SKM-1 (cell line): ENCODE measurements around the gene MAGEC3.
"Not testable (repeated sequence)": the region's sequence is repeated elsewhere in the genome, so short reads cannot be mapped to it uniquely, and the experiment has no call there.

ENCODE experiments used
- DNase-seq: peaks from one replicate; lab custom pipeline; 2025; ENCODE audit not compliant: unreplicated experiment; lab: John Stamatoyannopoulos, UW

MAGEC3 gene, protein sequence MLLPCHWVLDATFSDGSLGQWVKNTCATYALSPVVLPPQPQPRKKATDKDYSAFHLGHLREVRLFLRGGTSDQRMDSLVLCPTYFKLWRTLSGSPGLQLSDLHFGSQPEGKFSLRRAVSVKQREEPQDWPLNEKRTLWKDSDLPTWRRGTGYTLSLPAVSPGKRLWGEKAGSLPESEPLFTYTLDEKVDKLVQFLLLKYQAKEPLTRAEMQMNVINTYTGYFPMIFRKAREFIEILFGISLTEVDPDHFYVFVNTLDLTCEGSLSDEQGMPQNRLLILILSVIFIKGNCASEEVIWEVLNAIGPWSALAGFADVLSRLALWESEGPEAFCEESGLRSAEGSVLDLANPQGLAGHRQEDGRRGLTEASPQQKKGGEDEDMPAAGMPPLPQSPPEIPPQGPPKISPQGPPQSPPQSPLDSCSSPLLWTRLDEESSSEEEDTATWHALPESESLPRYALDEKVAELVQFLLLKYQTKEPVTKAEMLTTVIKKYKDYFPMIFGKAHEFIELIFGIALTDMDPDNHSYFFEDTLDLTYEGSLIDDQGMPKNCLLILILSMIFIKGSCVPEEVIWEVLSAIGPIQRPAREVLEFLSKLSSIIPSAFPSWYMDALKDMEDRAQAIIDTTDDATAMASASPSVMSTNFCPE

DNA sequence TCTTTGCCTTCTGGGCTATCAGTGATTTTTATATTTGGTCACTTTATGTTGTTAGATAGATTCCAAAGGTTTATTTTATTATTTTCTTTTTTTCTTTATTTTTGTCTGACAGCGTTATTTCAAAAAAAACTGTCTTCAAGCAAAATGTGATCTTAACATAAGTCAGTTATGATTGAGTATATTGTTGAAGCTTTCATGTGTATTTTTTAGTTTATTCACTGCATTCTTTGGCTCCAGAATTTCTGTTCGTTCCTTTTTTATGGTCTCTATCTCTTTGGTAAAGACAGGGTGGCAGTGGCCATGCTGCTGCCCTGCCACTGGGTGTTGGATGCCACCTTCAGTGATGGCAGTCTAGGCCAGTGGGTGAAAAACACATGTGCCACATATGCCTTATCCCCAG, at the start of gene MAGEC3:
Gene MAGEC3, plus strand, starts transcription at position 301 of the 400 bp plus-strand sequence. Its CDS starts 0 bp downstream, at position 301.
- no peak for DNase-seq

DNA sequence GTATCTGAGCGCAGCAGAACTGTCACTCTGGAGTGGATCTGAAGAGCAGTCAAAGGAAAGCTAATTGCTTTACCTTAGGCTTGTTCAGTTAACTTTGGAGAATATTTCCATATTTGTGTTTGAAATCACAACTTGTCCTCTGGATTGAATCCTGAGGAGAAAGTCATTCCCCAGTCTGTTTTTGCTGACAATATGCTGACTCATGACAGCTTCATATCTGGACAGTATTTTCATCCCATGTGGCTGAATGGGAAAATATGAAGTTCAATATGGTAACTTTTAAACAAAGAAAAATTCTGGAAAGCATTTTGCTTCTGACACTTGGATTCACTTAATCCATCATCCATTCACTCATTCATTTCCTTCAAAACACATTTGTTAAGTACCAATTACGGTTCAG, 46.3 kb upstream of the MAGEC3 start:
- no peak for DNase-seq

DNA sequence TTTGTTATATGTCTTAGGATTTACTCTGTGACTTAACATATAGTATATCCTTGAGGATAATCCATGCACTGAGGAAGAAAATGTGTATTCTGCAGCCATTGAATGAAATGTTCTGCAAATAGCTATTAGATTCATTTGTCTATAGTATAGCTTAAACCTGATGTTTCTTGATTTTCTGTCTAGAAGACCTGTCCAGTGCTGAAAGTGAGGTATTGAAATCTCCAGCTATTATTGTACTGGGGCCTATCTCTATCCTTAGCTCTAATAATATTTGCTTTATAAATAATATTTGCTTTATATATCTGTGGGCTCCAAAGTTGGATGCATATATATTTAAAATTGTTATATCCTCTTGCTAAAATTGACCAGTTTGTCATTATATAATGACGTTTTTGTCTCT, 26.7 kb upstream of the MAGEC3 start:
- no peak for DNase-seq

GRCh38 chrX:141814213-141814857, 23.8 kb upstream of the MAGEC3 start:
- no peak for DNase-seq

GRCh38 chrX:141815904-141816303, 22.2 kb upstream of the MAGEC3 start:
- no peak for DNase-seq

- DNase-seq, result no peak
These were observed 5.9 kb upstream of the MAGEC3 start for GRCh38 chrX:141832247-141832646.

DNA sequence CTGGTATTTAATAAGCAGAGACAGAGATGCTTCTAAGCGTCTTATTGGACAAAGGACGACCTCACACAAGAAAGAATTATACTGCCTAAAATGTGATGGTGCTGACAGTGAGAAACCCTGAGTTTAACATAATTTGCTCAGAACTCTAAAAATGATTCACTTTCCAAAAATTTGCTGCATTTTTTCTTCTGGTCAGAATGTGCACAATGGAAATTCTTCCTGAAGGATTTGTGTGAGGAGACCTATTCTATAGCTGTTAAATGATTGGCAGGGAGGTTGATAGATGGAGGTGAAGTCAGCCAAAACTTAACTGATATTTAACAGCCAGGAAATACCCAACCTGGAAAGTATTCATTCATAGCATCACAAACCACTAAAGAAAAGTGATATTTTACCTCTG, 1.7 kb downstream of the MAGEC3 start:
- no peak for DNase-seq

DNA sequence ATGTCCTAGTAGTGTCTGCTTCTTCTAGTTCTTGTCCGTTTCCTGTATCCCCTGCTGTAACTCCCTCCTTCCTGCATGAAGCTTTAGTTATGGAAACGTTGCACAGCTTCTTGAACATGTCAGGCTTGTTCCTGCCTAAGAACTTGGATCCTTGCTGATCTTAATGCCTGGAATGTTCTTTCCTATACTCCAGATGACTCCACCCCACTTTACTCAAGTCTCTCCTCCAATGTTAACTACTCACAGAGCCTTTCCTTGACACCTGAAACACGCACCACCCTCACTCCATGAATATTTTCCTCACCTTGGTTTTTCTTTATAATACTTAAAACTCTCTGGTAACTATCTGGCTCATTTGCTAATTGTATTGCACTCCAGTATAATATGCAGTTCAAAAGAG, 19.4 kb downstream of the MAGEC3 start:
- no peak for DNase-seq

DNA sequence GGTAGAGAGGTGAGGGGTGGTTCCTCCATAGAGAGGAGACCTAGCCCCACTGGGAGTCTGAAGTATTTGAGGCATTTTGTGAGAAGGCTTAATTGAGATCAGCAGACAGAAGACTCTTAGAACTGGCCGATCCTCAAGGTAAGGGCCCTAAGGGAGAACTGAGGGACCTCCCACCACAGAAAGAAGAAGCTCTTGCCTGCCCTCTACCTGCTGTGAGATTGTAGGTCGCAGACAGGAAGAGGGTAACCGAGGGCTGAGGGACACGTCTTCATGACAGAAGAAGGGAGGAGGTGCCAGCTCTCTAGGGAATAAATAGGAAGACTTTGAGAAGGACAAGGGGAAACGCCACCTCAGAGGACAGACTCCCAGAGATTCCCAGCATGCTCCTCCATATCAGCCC, 41.5 kb downstream of the MAGEC3 start:
- DNase-seq, result no peak

DNA sequence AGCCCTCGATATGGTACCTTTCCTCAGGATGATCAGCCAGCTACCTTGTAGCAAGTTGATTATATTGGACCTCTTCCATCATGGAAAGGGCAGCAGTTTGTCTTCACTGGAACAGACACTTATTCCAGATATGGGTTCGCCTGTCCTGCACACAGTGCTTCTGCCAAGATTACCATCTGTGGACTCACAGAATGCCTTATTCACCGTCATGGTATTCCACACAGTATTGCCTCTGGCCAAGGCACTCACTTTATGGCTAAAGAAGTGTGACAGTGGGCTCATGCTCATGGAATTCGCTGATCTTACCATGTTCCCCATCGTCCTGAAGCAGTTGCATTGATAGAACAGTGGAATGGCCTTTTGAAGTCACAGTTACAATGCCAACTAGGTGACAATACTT, 50.7 kb downstream of the MAGEC3 start:
- DNase-seq, result not testable (repeated sequence)

DNA sequence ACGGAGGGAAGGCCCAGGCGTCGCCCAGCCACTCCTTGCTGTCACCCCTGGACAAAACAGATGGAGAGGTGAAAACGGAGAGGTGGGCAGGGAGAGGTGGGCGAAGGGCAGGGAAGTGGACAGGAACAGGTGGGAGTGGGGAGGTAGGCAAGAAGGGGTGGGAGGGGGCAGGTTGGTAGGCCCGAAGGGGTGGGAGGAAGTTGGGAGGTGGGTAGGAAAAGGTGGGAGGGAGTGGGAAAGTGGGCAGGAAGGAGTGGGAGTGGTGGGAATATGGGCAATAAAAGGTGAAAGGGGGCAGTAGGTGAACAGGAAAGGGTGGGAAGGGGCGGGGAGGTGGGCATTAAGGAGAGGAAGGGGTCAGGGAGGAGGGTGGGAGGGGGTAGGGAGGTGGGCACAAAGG, 56.6 kb downstream of the MAGEC3 start:
- DNase-seq, result no peak

GRCh38 chrX:141897690-141898089, 59.6 kb downstream of the MAGEC3 start:
- DNase-seq, result no peak

GRCh38 chrX:141902366-141902765, 64.2 kb downstream of the MAGEC3 start:
- no peak for DNase-seq

DNA sequence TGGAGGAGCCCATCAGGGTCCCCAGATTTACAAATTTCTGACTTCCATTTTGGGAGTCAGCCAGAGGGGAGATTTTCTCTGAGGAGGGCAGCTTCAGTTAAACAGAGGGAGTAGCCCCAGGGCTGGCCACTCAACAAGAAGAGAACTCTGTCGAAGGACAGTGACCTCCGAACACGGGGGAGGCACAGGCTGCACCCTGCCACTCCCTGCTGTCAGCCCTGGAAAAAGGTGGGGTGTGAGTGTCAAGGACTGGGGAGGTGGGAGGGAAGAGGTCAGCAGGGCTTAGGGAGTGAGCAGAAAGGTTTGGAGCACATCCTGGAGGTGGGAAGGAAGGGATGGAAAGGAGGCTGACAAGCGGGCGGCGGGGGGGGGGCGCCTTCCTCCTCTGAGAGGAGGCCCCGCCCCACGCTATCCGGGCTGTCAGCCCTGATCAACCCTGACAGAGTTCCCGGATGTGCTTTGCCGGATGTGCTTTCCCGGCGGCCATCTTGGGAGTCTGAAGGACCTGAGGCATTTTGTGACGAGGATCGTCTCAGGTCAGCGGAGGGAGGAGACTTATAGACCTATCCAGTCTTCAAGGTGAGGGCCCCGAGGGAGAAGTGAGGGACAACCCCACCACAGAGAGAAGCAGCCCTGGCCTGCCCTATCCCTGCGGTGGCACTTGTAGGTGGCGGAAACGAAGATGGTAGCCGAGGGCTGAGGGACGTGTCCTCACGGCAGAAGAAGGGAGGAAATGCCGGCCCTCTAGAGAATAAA, 65.5 kb downstream of the MAGEC3 start, which contains the start of gene MAGEC1:
Gene MAGEC1, plus strand, starts transcription at position 495 of the 756 bp plus-strand sequence. CDS start 1,179 bp downstream, outside the sequence.
- DNase-seq, result no peak

DNA sequence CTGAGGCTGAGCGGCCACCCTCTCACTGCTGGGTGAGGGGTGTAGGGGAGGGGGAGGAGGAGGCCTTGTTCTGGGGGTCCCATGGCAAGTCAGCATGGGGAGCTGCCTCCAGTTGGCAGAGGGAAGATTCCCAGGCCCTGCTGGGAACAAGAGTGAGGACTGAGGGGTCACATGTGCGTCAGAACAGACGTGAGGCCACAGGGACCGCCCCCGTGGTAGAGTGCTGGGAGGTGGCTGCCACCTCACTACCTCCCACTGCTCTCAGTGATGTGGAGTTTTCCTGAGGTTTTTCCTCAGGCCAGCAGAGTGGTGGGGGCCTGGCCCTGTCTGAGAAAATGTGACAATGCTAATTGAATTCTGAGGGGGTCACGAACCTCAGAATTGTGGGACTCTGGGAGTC, 66.1 kb downstream of the MAGEC3 start:
- DNase-seq, result no peak

GRCh38 chrX:141917801-141918200, 79.7 kb downstream of the MAGEC3 start:
- DNase-seq, result no peak

DNA sequence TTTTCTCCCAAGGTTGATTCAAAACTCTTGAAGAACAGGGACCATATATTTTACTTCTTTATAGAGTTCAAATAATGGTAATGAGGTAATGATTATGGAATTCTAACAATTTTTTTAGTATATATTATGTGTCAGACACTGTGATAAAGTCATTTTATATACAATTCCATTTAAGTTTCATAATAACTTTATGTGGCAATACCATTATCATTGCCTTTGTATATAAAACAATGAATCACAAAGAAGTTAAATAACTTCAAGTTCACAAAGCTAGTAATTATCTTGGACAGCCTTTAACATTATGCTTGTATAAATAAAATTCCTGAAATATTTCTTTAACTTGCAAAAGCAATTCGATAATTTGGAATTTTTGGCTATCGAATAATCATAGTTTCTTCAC, 86.2 kb downstream of the MAGEC3 start:
- no peak for DNase-seq

GRCh38 chrX:141928432-141928831, 90.3 kb downstream of the MAGEC3 start:
- no peak for DNase-seq

- no peak for DNase-seq
These were observed 96.0 kb downstream of the MAGEC3 start for GRCh38 chrX:141934059-141934641.

DNA sequence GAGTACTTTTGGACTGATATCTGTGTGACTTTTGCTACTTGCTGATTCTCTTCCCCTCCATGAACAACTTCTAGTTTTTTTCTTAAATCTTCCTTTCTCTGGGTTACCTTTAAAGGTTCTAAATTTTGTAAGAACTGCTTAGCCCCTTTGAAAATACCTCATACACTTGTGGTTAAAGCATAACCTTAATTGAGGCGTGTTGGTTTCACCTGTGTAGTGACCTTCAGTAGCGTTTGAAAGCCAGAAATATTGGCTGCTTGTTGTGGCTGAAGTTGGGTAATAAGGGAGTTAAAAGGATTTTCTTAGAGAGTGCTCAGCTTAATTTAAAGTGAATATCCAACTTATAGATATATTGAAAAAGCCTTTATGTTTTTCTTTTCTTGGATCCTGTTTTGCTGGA, 97.5 kb downstream of the MAGEC3 start:
- DNase-seq, result no peak

- no peak for DNase-seq
These were observed 98.0 kb downstream of the MAGEC3 start for GRCh38 chrX:141936080-141936479.
